ENCODE measurements around the gene CSNK1D.

DNA sequence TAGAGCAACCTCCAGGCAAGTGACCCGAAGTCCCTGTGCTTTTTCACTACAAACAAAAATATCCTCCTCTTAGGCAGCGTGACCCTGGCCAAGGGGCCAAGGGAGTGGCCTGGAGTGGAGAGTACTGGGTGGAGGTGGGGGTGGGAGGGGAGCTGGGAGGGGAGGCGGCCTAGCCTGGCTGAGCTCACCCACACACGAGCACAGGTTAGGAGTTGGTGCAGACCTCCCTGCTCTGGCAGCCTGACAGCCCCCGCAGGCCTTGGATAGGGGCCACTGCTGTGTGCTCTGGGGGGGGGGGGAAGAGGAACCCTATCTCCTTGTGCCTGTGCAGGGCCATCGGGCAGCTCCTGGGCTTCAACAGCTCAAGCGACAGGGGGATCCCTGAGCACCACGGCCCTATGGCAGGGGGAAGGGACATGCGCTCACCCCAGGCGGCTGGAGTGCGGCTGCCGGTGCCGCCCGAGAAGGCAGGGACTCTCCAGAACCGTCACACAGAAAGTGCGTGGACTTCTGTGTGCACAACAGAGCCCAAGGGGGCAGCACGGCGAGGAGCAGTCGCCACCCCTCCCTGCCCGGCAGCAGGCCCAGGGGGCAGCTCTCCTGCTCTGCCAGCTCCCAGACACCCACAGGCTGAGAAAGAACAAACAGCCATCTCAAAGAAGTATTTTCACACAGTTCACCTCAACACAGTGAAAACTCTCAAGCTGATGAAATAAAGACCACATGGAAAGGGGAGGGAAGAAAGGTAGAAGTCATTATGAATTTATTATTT, 31.4 kb downstream of the CSNK1D start:
- TF ChIP-seq, protein P1, sequence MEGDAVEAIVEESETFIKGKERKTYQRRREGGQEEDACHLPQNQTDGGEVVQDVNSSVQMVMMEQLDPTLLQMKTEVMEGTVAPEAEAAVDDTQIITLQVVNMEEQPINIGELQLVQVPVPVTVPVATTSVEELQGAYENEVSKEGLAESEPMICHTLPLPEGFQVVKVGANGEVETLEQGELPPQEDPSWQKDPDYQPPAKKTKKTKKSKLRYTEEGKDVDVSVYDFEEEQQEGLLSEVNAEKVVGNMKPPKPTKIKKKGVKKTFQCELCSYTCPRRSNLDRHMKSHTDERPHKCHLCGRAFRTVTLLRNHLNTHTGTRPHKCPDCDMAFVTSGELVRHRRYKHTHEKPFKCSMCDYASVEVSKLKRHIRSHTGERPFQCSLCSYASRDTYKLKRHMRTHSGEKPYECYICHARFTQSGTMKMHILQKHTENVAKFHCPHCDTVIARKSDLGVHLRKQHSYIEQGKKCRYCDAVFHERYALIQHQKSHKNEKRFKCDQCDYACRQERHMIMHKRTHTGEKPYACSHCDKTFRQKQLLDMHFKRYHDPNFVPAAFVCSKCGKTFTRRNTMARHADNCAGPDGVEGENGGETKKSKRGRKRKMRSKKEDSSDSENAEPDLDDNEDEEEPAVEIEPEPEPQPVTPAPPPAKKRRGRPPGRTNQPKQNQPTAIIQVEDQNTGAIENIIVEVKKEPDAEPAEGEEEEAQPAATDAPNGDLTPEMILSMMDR (IDR thresholded peaks at IDR 0.05; ENCODE audit: low read depth, low read length, poor library complexity, severe bottlenecking) = no peak
- no peak for TF ChIP-seq EZH2phosphoT487 (IDR thresholded peaks at IDR 0.05; ENCODE audit: borderline replicate concordance, low read length)
